Cardiac fibroblast (primary cell): ENCODE data around the gene KRTAP12-4.
"Not testable (repeated sequence)": the region's sequence is repeated elsewhere in the genome, so short reads cannot be mapped to it uniquely, and the experiment has no call there.

Experiments used
- DNase-seq, 2 donors: peaks; one replicate each; pipeline versions ENCODE4 v3.0.0 to v3.0.0-alpha.2; 2010; ENCODE audit warnings: low read depth in 2 of 2
- H3K4me3 ChIP-seq, 2 donors: replicated peaks in 1 of 2; 1 replicate in 1 of 2; 2 replicates in 1 of 2; pipeline ENCODE4 v1.5.1; 2011; ENCODE audit warnings: low read depth in 2 of 2, low read length in 2 of 2, mild to moderate bottlenecking in 2 of 2, moderate library complexity in 1 of 2
- CTCF ChIP-seq: IDR thresholded peaks from one replicate; pipeline ENCODE4 v1.5.1; 2011; ENCODE audit warnings: low read depth, mild to moderate bottlenecking, low read length, inconsistent platforms

Gene KRTAP12-4

GRCh38 chr21:44636209-44637017, 18.0 kb downstream of the KRTAP12-4 start:
- no peak overlapping the region for H3K4me3 ChIP-seq
- no peak for TF ChIP-seq CTCF
- no peak for DNase-seq

GRCh38 chr21:44632067-44632466, 22.4 kb downstream of the KRTAP12-4 start:
- no peak for DNase-seq
- TF ChIP-seq CTCF, result no peak

GRCh38 chr21:44630440-44630839, 24.0 kb downstream of the KRTAP12-4 start:
- no peak overlapping the region for H3K4me3 ChIP-seq
- DNase-seq, result no peak
- no peak for TF ChIP-seq CTCF

More at GRCh38 chr21:44632067-44632466, 22.4 kb downstream of the KRTAP12-4 start:
- H3K4me3 ChIP-seq, result no peak overlapping the region

- no peak for TF ChIP-seq CTCF
- H3K4me3 ChIP-seq, result no peak overlapping the region
- no peak for DNase-seq
These were observed 25.6 kb downstream of the KRTAP12-4 start for GRCh38 chr21:44628707-44629391.

GRCh38 chr21:44627831-44628233, 26.6 kb downstream of the KRTAP12-4 start:
- not testable (repeated sequence) for H3K4me3 ChIP-seq, DNase-seq

- DNase-seq, H3K4me3 ChIP-seq: not testable (repeated sequence)
These were observed 27.2 kb downstream of the KRTAP12-4 start for GRCh38 chr21:44627181-44627822.

- TF ChIP-seq CTCF, result no peak
- H3K4me3 ChIP-seq, result no peak within 1 kb of the TSS
- no peak for DNase-seq
These were observed 27.8 kb downstream of the KRTAP12-4 start, which contains the start of gene KRTAP10-9 for GRCh38 chr21:44626673-44627143. Gene KRTAP10-9, plus strand, starts transcription at chr21:44627093. Its CDS starts 79 bp downstream, at chr21:44627172.
